Measurements from ENCODE around the gene LYST.

Gene LYST

GRCh38 chr1:235835226-235835625, 31.5 kb downstream of the LYST start:
- TF ChIP-seq GABPA (IDR thresholded peaks at IDR 0.05; ENCODE audit: low read depth), result no peak
- no peak for TF ChIP-seq POLR2AphosphoS5 (IDR thresholded peaks at IDR 0.05; ENCODE audit: low read depth)
- TF ChIP-seq REST (IDR thresholded peaks at IDR 0.05; ENCODE audit: insufficient replicate concordance, low read depth), result no peak
- no peak for TF ChIP-seq SPI1 (IDR thresholded peaks at IDR 0.05; ENCODE audit: borderline replicate concordance, low read depth)
- no peak for TF ChIP-seq CTCF (IDR thresholded peaks at IDR 0.05; ENCODE audit: insufficient read depth, low read length)
- Histone ChIP-seq H3K27ac (replicated peaks) (no peak overlapping the region), H3K4me3 (replicated peaks; ENCODE audit: insufficient read depth, low read length) (no peak overlapping the region), H3K27me3 (ENCODE audit: insufficient read depth, poor library complexity, severe bottlenecking) (no peaks in the 10 kb centered on the region)
- DNase-seq (ENCODE audit: low read depth in 1 of 2, low spot score in 1 of 2), result no peak

- no peak overlapping the region for H3K4me3 ChIP-seq (replicated peaks; ENCODE audit: insufficient read depth, low read length)
- DNase-seq (ENCODE audit: low read depth in 1 of 2, low spot score in 1 of 2), result no peak
- TF ChIP-seq REST (IDR thresholded peaks at IDR 0.05; ENCODE audit: insufficient replicate concordance, low read depth), result no peak
- TF ChIP-seq CTCF (IDR thresholded peaks at IDR 0.05; ENCODE audit: insufficient read depth, low read length), result no peak
- no peak for TF ChIP-seq SPI1 (IDR thresholded peaks at IDR 0.05; ENCODE audit: borderline replicate concordance, low read depth)
- TF ChIP-seq GABPA (IDR thresholded peaks at IDR 0.05; ENCODE audit: low read depth), result no peak
- H3K27me3 ChIP-seq (ENCODE audit: insufficient read depth, poor library complexity, severe bottlenecking), result no peaks in the 10 kb centered on the region
- H3K27ac ChIP-seq (replicated peaks), result no peak overlapping the region
These were observed 32.1 kb downstream of the LYST start for GRCh38 chr1:235834620-235835019.

GRCh38 chr1:235832011-235832410, 34.7 kb downstream of the LYST start:
- DNase-seq (ENCODE audit: low read depth in 1 of 2, low spot score in 1 of 2), result no peak
- TF ChIP-seq CTCF (IDR thresholded peaks at IDR 0.05; ENCODE audit: insufficient read depth, low read length), result no peak
- TF ChIP-seq SPI1 (IDR thresholded peaks at IDR 0.05; ENCODE audit: borderline replicate concordance, low read depth), result no peak
- TF ChIP-seq REST (IDR thresholded peaks at IDR 0.05; ENCODE audit: insufficient replicate concordance, low read depth), result no peak
- no peak for TF ChIP-seq GABPA (IDR thresholded peaks at IDR 0.05; ENCODE audit: low read depth)
- TF ChIP-seq POLR2AphosphoS5 (IDR thresholded peaks at IDR 0.05; ENCODE audit: low read depth), result no peak

More at GRCh38 chr1:235832011-235832410, 34.7 kb downstream of the LYST start:
- Histone ChIP-seq H3K27ac (replicated peaks) (no peak overlapping the region), H3K4me3 (replicated peaks; ENCODE audit: insufficient read depth, low read length) (no peak overlapping the region), H3K27me3 (ENCODE audit: insufficient read depth, poor library complexity, severe bottlenecking) (no peaks in the 10 kb centered on the region)
